Astrocyte (in vitro differentiated cells and primary cell): ENCODE results near the gene NAV2.

ENCODE experiments used
- EZH2 ChIP-seq: IDR thresholded peaks from 2 replicates; pipeline ENCODE4 v1.6.1; 2012; ENCODE audit warnings: mild to moderate bottlenecking, low read length, inconsistent platforms; ENCODE audit not compliant: insufficient read depth
- TF ChIP-seq, protein P1 (sequence below): IDR thresholded peaks from 2 replicates; pipeline ENCODE4 v1.5.1; 2011; ENCODE audit warnings: low read depth, mild to moderate bottlenecking, inconsistent platforms, low read length, moderate library complexity; ENCODE audit not compliant: insufficient read depth

DNA sequence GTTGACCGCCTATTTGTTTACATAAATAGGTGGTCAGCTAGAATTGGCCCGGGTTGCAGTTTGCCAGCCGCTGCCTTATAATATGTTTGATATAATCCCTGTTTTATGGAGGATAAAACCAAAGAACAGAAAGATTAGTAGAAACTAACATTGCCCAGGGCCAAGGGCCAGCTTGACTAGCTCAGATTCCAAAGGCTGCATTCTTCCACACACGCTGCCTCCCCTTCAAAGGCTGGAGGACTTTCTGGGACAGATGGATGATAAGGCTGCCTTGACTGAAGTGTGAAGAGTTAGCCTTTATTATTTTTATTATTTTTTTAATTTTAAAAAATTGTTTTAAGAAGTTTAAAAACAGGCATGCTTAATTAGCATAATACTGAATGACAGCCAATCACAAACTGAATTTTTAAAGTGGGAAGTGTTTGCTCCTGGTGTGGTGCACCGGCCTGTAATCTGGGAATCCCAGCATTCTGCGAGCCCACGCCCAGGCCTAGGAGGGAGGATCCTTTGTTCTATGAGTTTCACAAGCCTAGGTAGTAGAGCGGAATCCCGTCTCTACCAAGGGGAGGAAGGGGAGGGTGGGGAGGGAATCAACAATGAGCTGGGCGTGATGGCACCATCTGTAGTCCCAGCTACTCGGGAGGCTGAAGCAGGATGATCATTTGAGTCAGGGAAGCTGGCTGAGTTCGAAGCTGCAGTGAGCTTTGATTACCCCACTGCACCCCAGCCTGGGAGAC is 114.9 kb downstream of the NAV2 start:
- TF ChIP-seq, protein P1, sequence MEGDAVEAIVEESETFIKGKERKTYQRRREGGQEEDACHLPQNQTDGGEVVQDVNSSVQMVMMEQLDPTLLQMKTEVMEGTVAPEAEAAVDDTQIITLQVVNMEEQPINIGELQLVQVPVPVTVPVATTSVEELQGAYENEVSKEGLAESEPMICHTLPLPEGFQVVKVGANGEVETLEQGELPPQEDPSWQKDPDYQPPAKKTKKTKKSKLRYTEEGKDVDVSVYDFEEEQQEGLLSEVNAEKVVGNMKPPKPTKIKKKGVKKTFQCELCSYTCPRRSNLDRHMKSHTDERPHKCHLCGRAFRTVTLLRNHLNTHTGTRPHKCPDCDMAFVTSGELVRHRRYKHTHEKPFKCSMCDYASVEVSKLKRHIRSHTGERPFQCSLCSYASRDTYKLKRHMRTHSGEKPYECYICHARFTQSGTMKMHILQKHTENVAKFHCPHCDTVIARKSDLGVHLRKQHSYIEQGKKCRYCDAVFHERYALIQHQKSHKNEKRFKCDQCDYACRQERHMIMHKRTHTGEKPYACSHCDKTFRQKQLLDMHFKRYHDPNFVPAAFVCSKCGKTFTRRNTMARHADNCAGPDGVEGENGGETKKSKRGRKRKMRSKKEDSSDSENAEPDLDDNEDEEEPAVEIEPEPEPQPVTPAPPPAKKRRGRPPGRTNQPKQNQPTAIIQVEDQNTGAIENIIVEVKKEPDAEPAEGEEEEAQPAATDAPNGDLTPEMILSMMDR, result no peak
- no peak for TF ChIP-seq EZH2
